Suprapubic skin (tissue), 4 donors: Measurements from ENCODE around the gene NFIC. TPM values are rescaled to one million over a fixed set of nuclear protein-coding genes. Genes with fewer than 3 reads are reported as not detected.
A peak's percentile ranks its signal among the peaks of the same experiment; 100 is the strongest.

Source experiments
- DNase-seq, 2 donors: peaks; one replicate each; pipeline ENCODE4 v3.0.0-alpha.2; 2019; ENCODE audit warnings: low spot score in 2 of 2
- H3K27ac ChIP-seq: fragments of 200-600 bp; sonication (generic); one replicate; pipeline ENCODE4 v1.5.1; 2019
- H3K27me3 ChIP-seq: fragments of 200-600 bp; sonication (generic); one replicate; pipeline ENCODE4 v1.5.1; 2019
- H3K36me3 ChIP-seq: fragments of 200-600 bp; sonication (generic); one replicate; pipeline ENCODE4 v1.5.1; 2019
- H3K4me1 ChIP-seq: fragments of 200-600 bp; sonication (generic); one replicate; pipeline ENCODE4 v1.5.1; 2019
- H3K4me3 ChIP-seq: fragments of 200-600 bp; sonication (generic); one replicate; pipeline ENCODE4 v1.5.1; 2019; ENCODE audit warnings: mild to moderate bottlenecking
- H3K9me3 ChIP-seq: fragments of 200-600 bp; sonication (generic); one replicate; pipeline ENCODE4 v1.5.1; 2019
- CTCF ChIP-seq, 2 donors: fragments of 200-600 bp in 1 of 2; fragments of 450-650 bp in 1 of 2; sonication (generic) in 1 of 2; IDR thresholded peaks; one replicate each; pipeline ENCODE4 v1.5.1; 2016 to 2019; ENCODE audit warnings: antibody characterized with exemption in 2 of 2, mild to moderate bottlenecking in 1 of 2, moderate library complexity in 1 of 2
- EP300 ChIP-seq: sonication (generic); formaldehyde crosslinking; IDR thresholded peaks from one replicate; pipeline ENCODE4 v1.6.1; 2017; ENCODE audit warnings: antibody characterized with exemption
- POLR2A ChIP-seq, 2 donors: fragments of 450-650 bp; IDR thresholded peaks; one replicate each; pipeline ENCODE4 v1.6.1; 2017; ENCODE audit warnings: antibody characterized with exemption in 2 of 2, mild to moderate bottlenecking in 2 of 2, moderate library complexity in 2 of 2
- POLR2AphosphoS5 ChIP-seq, 3 donors: sonication (generic); formaldehyde crosslinking; IDR thresholded peaks; one replicate each; pipeline ENCODE4 v1.6.1; 2017; ENCODE audit warnings: antibody characterized with exemption in 3 of 3
- WGBS: methylation state at CpG from one replicate; pipeline ENCODE4 v1.1.5; 2018; 5-methylcytosine and 5-hydroxymethylcytosine counted together
- total RNA-seq, 4 donors: library from RNA; depleted of rRNA; stranded (reverse); fragments of >200 nt; gene quantifications; one replicate each; pipeline ENCODE4 v1.1.0, GENCODE V29; 2016

Gene NFIC
- total RNA-seq, 4 donors from 2014 or later = 135 to 234 (median 194) TPM

GRCh38 chr19:3477506-3477905 is 111.1 kb downstream of the NFIC start:
- H3K4me3 ChIP-seq = no peak overlapping the region
- DNase-seq = no peak
- TF ChIP-seq POLR2A (IDR thresholded peaks at IDR 0.05) (no peak), POLR2AphosphoS5 (IDR thresholded peaks at IDR 0.05) (no peak), EP300 (no peak), CTCF (IDR thresholded peaks at IDR 0.05) (no peak)
- no peaks in the 10 kb centered on the region for H3K9me3 ChIP-seq
- peaks cover 35% of the 10 kb centered on the region for H3K27me3 ChIP-seq
- no peaks in the 10 kb centered on the region for H3K36me3 ChIP-seq
- no peak overlapping the region for H3K27ac ChIP-seq
- peaks cover 2% of the 10 kb centered on the region for H3K4me1 ChIP-seq

- Histone ChIP-seq H3K4me3 (no peak overlapping the region), H3K9me3 (no peaks in the 10 kb centered on the region), H3K36me3 (no peaks in the 10 kb centered on the region), H3K4me1 (no peaks in the 10 kb centered on the region), H3K27ac (no peak overlapping the region), H3K27me3 (peaks cover 40% of the 10 kb centered on the region)
- DNase-seq = no peak
- TF ChIP-seq CTCF (IDR thresholded peaks at IDR 0.05) (no peak), POLR2AphosphoS5 (IDR thresholded peaks at IDR 0.05) (no peak), EP300 (no peak), POLR2A (IDR thresholded peaks at IDR 0.05) (no peak)
- WGBS = 89% methylated on average over 2 of the region's 2 CpGs
Observed at GRCh38 chr19:3477951-3478350, 111.6 kb downstream of the NFIC start.

GRCh38 chr19:3478409-3479176 is 112.2 kb downstream of the NFIC start:
- no peaks in the 10 kb centered on the region for H3K4me1 ChIP-seq
- WGBS = 17% methylated on average over 26 of the region's 27 CpGs

GRCh38 chr19:3479177-3479833 is 112.9 kb downstream of the NFIC start:
- Histone ChIP-seq H3K9me3 (no peaks in the 10 kb centered on the region), H3K27ac (no peak overlapping the region), H3K4me3 (no peak overlapping the region), H3K4me1 (no peaks in the 10 kb centered on the region), H3K27me3 (peaks cover 49% of the 10 kb centered on the region), H3K36me3 (no peaks in the 10 kb centered on the region)
- peak in 1 of 2 donors; percentile 63 for DNase-seq
- no peak for TF ChIP-seq CTCF (IDR thresholded peaks at IDR 0.05)
- WGBS = 12% methylated on average over 7 of the region's 7 CpGs

More at GRCh38 chr19:3478409-3479176, 112.2 kb downstream of the NFIC start:
- Histone ChIP-seq H3K36me3 (no peaks in the 10 kb centered on the region), H3K27me3 (peaks cover 46% of the 10 kb centered on the region), H3K27ac (no peak overlapping the region), H3K4me3 (no peak overlapping the region), H3K9me3 (no peaks in the 10 kb centered on the region)
- TF ChIP-seq POLR2AphosphoS5 (IDR thresholded peaks at IDR 0.05) = no peak
- DNase-seq = peak in 1 of 2 donors; percentile 73

- Histone ChIP-seq H3K4me3 (no peak overlapping the region), H3K27ac (no peak overlapping the region), H3K9me3 (no peaks in the 10 kb centered on the region), H3K4me1 (no peaks in the 10 kb centered on the region), H3K27me3 (peaks cover 54% of the 10 kb centered on the region), H3K36me3 (no peaks in the 10 kb centered on the region)
- DNase-seq = no peak
- WGBS = 26% methylated on average over 8 of the region's 9 CpGs
- TF ChIP-seq POLR2AphosphoS5 (IDR thresholded peaks at IDR 0.05) (no peak), EP300 (no peak), POLR2A (IDR thresholded peaks at IDR 0.05) (no peak), CTCF (IDR thresholded peaks at IDR 0.05) (no peak)
Observed at GRCh38 chr19:3479834-3480215, 113.4 kb downstream of the NFIC start.
